Suprapubic skin (tissue), 4 donors: ENCODE results near the gene MED1. TPM values are rescaled to one million over a fixed set of nuclear protein-coding genes. Genes with fewer than 3 reads are reported as not detected.
"Not testable (repeated sequence)": the region's sequence is repeated elsewhere in the genome, so short reads cannot be mapped to it uniquely, and the experiment has no call there.

Experiments used
- DNase-seq, 2 donors: peaks; one replicate each; pipeline ENCODE4 v3.0.0-alpha.2; 2019; ENCODE audit warnings: low spot score in 2 of 2
- H3K27ac ChIP-seq: fragments of 200-600 bp; sonication (generic); one replicate; pipeline ENCODE4 v1.5.1; 2019
- H3K27me3 ChIP-seq: fragments of 200-600 bp; sonication (generic); one replicate; pipeline ENCODE4 v1.5.1; 2019
- H3K36me3 ChIP-seq: fragments of 200-600 bp; sonication (generic); one replicate; pipeline ENCODE4 v1.5.1; 2019
- H3K4me1 ChIP-seq: fragments of 200-600 bp; sonication (generic); one replicate; pipeline ENCODE4 v1.5.1; 2019
- H3K4me3 ChIP-seq: fragments of 200-600 bp; sonication (generic); one replicate; pipeline ENCODE4 v1.5.1; 2019; ENCODE audit warnings: mild to moderate bottlenecking
- H3K9me3 ChIP-seq: fragments of 200-600 bp; sonication (generic); one replicate; pipeline ENCODE4 v1.5.1; 2019
- EP300 ChIP-seq: sonication (generic); formaldehyde crosslinking; IDR thresholded peaks from one replicate; pipeline ENCODE4 v1.6.1; 2017; ENCODE audit warnings: antibody characterized with exemption
- POLR2A ChIP-seq, 2 donors: fragments of 450-650 bp; IDR thresholded peaks; one replicate each; pipeline ENCODE4 v1.6.1; 2017; ENCODE audit warnings: antibody characterized with exemption in 2 of 2, mild to moderate bottlenecking in 2 of 2, moderate library complexity in 2 of 2
- POLR2AphosphoS5 ChIP-seq, 3 donors: sonication (generic); formaldehyde crosslinking; IDR thresholded peaks; one replicate each; pipeline ENCODE4 v1.6.1; 2017; ENCODE audit warnings: antibody characterized with exemption in 3 of 3
- WGBS: methylation state at CpG from one replicate; pipeline ENCODE4 v1.1.5; 2018; 5-methylcytosine and 5-hydroxymethylcytosine counted together
- total RNA-seq, 4 donors: library from RNA; depleted of rRNA; stranded (reverse); fragments of >200 nt; gene quantifications; one replicate each; pipeline ENCODE4 v1.1.0, GENCODE V29; 2016
- TF ChIP-seq, protein P1 (sequence below), 2 donors: fragments of 200-600 bp in 1 of 2; fragments of 450-650 bp in 1 of 2; sonication (generic) in 1 of 2; IDR thresholded peaks; one replicate each; pipeline ENCODE4 v1.5.1; 2016 to 2019; ENCODE audit warnings: antibody characterized with exemption in 2 of 2, mild to moderate bottlenecking in 1 of 2, moderate library complexity in 1 of 2

The MED1 gene
- total RNA-seq, 4 donors from 2014 or later = 26.8 to 32.4 (median 29.8) TPM

DNA sequence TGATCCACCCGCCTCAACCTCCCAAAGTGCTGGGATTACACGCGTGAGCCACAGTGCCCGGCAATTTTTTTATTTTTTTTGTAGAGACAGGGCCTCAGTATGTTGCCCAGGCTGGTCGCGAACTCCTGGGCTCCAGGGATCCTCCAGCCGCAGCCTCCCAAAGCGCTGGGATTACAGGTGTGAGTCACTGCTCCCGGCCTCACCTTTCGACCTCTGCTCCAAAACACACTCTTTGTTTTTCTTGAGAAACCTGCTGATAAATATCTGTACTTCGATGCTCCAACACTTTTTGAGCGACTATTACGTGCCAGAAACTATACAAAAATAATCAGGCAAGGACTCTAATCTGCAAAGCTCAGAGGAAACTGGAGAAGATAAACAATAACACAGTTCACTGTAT, 1.0 kb downstream of the MED1 start:
- Histone ChIP-seq H3K27me3 (no peaks in the 10 kb centered on the region), H3K4me1 (peaks cover 20% of the 10 kb centered on the region), H3K36me3 (peaks cover 23% of the 10 kb centered on the region), H3K27ac (no peak overlapping the region), H3K9me3 (no peaks in the 10 kb centered on the region), H3K4me3 (peak overlapping the region; percentile 86)
- DNase-seq = peak in 1 of 2 donors; percentile 57
- 88% methylated on average over 13 of the region's 13 CpGs for WGBS
- TF ChIP-seq POLR2AphosphoS5 (IDR thresholded peaks at IDR 0.05) = no peak
- TF ChIP-seq, protein P1, sequence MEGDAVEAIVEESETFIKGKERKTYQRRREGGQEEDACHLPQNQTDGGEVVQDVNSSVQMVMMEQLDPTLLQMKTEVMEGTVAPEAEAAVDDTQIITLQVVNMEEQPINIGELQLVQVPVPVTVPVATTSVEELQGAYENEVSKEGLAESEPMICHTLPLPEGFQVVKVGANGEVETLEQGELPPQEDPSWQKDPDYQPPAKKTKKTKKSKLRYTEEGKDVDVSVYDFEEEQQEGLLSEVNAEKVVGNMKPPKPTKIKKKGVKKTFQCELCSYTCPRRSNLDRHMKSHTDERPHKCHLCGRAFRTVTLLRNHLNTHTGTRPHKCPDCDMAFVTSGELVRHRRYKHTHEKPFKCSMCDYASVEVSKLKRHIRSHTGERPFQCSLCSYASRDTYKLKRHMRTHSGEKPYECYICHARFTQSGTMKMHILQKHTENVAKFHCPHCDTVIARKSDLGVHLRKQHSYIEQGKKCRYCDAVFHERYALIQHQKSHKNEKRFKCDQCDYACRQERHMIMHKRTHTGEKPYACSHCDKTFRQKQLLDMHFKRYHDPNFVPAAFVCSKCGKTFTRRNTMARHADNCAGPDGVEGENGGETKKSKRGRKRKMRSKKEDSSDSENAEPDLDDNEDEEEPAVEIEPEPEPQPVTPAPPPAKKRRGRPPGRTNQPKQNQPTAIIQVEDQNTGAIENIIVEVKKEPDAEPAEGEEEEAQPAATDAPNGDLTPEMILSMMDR (IDR thresholded peaks at IDR 0.05) = no peak
- TF ChIP-seq POLR2A (IDR thresholded peaks at IDR 0.05) = no peak
- no peak for TF ChIP-seq EP300

GRCh38 chr17:39447561-39447960, 3.5 kb downstream of the MED1 start:
- Histone ChIP-seq H3K4me3 (no peak overlapping the region), H3K36me3 (peaks cover 46% of the 10 kb centered on the region), H3K9me3 (no peaks in the 10 kb centered on the region), H3K4me1 (peaks cover 20% of the 10 kb centered on the region), H3K27ac (no peak overlapping the region), H3K27me3 (no peaks in the 10 kb centered on the region)
- TF ChIP-seq POLR2AphosphoS5 (IDR thresholded peaks at IDR 0.05) (no peak), EP300 (no peak)
- TF ChIP-seq, protein P1 (IDR thresholded peaks at IDR 0.05) = no peak
- DNase-seq = no peak
- WGBS = 88% methylated on average over 5 of the region's 5 CpGs

GRCh38 chr17:39443326-39443725, 7.7 kb downstream of the MED1 start:
- Histone ChIP-seq H3K27ac (no peak overlapping the region), H3K4me1 (no peaks in the 10 kb centered on the region), H3K36me3 (peaks cover 88% of the 10 kb centered on the region), H3K9me3 (no peaks in the 10 kb centered on the region), H3K27me3 (no peaks in the 10 kb centered on the region), H3K4me3 (no peak overlapping the region)
- DNase-seq = no peak
- no peak for TF ChIP-seq POLR2A (IDR thresholded peaks at IDR 0.05)
- no peak for TF ChIP-seq POLR2AphosphoS5 (IDR thresholded peaks at IDR 0.05)
- TF ChIP-seq EP300 = no peak
- TF ChIP-seq, protein P1 (IDR thresholded peaks at IDR 0.05) = no peak

GRCh38 chr17:39439868-39440267, 11.2 kb downstream of the MED1 start:
- H3K4me1 ChIP-seq, DNase-seq, H3K27ac ChIP-seq, H3K27me3 ChIP-seq, H3K4me3 ChIP-seq, H3K9me3 ChIP-seq: not testable (repeated sequence)
- WGBS = 89% methylated on average over 2 of the region's 2 CpGs
- H3K36me3 ChIP-seq = peaks cover 96% of the 10 kb centered on the region

- Histone ChIP-seq H3K9me3 (no peaks in the 10 kb centered on the region), H3K36me3 (peaks cover 100% of the 10 kb centered on the region), H3K27me3 (no peaks in the 10 kb centered on the region), H3K27ac (no peak overlapping the region), H3K4me1 (no peaks in the 10 kb centered on the region), H3K4me3 (no peak overlapping the region)
- WGBS = 100% methylated on average over 4 of the region's 4 CpGs
- peak in 1 of 2 donors; percentile 69 for DNase-seq
- TF ChIP-seq, protein P1 (IDR thresholded peaks at IDR 0.05) = no peak
- TF ChIP-seq POLR2AphosphoS5 (IDR thresholded peaks at IDR 0.05) (no peak), POLR2A (IDR thresholded peaks at IDR 0.05) (no peak), EP300 (no peak)
Measured at GRCh38 chr17:39429600-39429999, 21.5 kb downstream of the MED1 start.

GRCh38 chr17:39416141-39416540, 34.9 kb downstream of the MED1 start:
- Histone ChIP-seq H3K36me3 (peaks cover 90% of the 10 kb centered on the region), H3K27ac (no peak overlapping the region), H3K4me3 (no peak overlapping the region), H3K27me3 (no peaks in the 10 kb centered on the region), H3K9me3 (no peaks in the 10 kb centered on the region), H3K4me1 (no peaks in the 10 kb centered on the region)
- TF ChIP-seq, protein P1 (IDR thresholded peaks at IDR 0.05) = no peak
- no peak for TF ChIP-seq POLR2A (IDR thresholded peaks at IDR 0.05)
- DNase-seq = no peak
- WGBS = 89% methylated on average over 1 of the region's 1 CpG
